Measurements from ENCODE around the gene AGPAT1.

DNA sequence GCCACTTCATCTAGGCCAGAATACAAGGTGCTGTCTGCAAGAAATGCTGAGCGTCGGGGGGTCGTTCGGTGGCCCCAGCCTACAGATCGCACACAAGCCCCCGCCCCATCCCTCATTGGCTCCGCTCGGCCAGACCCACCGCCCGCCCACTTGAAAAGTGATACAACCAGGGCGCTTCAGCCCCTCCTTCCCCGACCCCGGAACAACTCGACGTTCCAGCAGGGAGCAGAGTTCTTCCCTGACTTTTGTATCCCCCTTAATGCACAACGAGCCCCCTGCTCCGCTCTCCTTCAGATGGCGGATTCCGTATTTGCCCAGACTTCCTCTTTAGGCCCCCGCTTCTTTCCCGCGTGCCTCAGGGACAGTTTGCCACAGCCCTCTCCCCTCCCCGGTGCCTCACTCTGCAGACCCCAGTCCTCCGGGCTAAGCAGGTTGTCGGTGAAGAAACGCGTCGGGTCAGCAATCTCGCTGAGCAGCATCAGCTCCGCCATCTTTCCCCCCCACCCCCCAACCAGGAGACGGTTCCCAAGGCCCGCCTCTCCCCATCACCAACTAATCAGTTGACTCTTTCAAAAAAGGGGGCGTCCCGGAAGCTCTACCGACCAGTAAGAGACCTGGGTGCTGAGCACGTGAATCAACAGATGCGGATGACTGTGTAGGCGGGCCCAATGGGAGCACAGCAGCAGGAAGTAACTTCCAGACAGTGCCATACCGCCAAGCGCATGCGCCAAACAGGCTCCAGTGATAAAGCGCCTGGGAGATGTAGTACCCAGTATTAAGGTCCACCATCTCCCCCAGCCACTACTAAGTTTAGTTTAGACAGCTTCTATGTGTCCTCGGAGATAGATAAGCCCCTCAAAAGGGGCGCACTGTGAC lies 47.9 kb downstream of the AGPAT1 start, which contains the start of gene ATF6B:
- TF ChIP-seq, protein P1, sequence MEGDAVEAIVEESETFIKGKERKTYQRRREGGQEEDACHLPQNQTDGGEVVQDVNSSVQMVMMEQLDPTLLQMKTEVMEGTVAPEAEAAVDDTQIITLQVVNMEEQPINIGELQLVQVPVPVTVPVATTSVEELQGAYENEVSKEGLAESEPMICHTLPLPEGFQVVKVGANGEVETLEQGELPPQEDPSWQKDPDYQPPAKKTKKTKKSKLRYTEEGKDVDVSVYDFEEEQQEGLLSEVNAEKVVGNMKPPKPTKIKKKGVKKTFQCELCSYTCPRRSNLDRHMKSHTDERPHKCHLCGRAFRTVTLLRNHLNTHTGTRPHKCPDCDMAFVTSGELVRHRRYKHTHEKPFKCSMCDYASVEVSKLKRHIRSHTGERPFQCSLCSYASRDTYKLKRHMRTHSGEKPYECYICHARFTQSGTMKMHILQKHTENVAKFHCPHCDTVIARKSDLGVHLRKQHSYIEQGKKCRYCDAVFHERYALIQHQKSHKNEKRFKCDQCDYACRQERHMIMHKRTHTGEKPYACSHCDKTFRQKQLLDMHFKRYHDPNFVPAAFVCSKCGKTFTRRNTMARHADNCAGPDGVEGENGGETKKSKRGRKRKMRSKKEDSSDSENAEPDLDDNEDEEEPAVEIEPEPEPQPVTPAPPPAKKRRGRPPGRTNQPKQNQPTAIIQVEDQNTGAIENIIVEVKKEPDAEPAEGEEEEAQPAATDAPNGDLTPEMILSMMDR (IDR thresholded peaks at IDR 0.05 in 8 of 11, conservative IDR thresholded peaks at IDR 0.05 in 3 of 11), result peak in 2 of 11 experiments; percentile 9 to 16
- TF ChIP-seq POLR2AphosphoS5 (IDR thresholded peaks at IDR 0.05) (peak; percentile 75 to 86 (median 82)), POLR2A (IDR thresholded peaks at IDR 0.05) (peak in 1 of 3 donors; percentile 29)

All from spleen (tissue), 7 donors.